Uterus (tissue), 2 donors: ENCODE measurements around the gene CHAF1A.

Experiments
- CTCF ChIP-seq, 4 experiments: fragments of 200-600 bp in 2 of 4; fragments of 450-650 bp in 2 of 4; sonication (generic) in 2 of 4; IDR thresholded peaks; one replicate each; pipeline ENCODE4 v1.5.1; 2016 to 2019; ENCODE audit warnings: antibody characterized with exemption in 4 of 4, mild to moderate bottlenecking in 2 of 4, moderate library complexity in 1 of 4
- POLR2A ChIP-seq, 2 donors: fragments of 450-650 bp; IDR thresholded peaks; one replicate each; pipeline ENCODE4 v1.6.1; 2016; ENCODE audit warnings: antibody characterized with exemption in 2 of 2, mild to moderate bottlenecking in 1 of 2, moderate library complexity in 1 of 2

DNA sequence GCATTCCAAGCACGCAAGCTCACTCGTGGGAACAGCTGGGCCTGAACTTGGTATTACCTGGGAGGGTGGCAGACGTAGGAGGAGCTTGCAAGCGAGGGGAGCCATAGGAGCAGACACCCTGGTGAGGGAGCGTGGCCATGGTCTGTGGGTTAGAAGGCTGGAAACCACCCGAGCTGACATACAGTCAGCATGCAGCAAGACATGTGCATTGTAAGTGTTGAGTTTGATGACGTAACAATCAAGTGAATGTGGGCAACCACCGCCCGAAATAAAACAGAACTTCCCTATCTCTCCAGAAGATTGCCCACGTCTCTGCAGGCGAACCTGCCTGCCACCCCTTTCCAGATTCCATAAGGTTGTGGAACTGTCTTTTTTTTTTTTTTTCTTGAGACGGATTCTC is 28.3 kb downstream of the CHAF1A start:
- TF ChIP-seq CTCF (IDR thresholded peaks at IDR 0.05) (no peak), POLR2A (IDR thresholded peaks at IDR 0.05) (no peak)
